Measurements from ENCODE around the gene CLDND1.

GRCh38 chr3:98534168-98534567 lies 11.5 kb upstream of the CLDND1 start:
- TF ChIP-seq, protein P1, sequence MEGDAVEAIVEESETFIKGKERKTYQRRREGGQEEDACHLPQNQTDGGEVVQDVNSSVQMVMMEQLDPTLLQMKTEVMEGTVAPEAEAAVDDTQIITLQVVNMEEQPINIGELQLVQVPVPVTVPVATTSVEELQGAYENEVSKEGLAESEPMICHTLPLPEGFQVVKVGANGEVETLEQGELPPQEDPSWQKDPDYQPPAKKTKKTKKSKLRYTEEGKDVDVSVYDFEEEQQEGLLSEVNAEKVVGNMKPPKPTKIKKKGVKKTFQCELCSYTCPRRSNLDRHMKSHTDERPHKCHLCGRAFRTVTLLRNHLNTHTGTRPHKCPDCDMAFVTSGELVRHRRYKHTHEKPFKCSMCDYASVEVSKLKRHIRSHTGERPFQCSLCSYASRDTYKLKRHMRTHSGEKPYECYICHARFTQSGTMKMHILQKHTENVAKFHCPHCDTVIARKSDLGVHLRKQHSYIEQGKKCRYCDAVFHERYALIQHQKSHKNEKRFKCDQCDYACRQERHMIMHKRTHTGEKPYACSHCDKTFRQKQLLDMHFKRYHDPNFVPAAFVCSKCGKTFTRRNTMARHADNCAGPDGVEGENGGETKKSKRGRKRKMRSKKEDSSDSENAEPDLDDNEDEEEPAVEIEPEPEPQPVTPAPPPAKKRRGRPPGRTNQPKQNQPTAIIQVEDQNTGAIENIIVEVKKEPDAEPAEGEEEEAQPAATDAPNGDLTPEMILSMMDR (IDR thresholded peaks at IDR 0.05): no peak
- TF ChIP-seq POLR2A (IDR thresholded peaks at IDR 0.05): no peak
